ENCODE data around the gene MLLT10.

DNA sequence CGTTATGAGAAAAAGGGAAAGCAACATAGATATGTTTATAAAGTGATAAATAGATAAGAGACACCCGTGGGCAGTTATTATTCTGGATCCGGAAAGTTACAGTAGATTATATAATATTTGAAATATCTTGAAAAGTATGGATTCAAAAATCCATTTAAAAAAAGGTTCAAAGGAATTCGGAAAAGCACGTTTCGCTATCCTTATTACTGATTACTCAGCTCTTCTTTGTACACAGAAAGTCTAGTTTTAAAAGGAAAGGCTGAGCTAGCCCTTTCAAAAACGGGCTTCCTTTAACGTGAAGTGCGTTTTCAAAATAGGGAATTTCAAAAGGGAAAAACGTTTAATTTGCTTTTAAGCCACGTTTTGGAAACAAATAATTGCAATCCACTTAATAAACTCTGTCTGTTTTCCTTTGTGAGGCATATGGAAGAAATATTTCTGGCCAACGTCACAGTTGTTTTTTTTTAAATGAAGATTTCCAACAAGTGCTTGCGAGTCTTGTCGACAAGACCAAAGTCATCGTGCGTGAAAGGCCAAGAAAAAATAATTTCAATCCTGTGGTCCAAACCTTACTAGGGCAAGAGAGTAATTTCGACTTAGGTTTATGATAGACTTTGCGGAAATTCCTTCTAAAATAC, 6.3 kb upstream of the MLLT10 start:
- TF ChIP-seq, protein P1, sequence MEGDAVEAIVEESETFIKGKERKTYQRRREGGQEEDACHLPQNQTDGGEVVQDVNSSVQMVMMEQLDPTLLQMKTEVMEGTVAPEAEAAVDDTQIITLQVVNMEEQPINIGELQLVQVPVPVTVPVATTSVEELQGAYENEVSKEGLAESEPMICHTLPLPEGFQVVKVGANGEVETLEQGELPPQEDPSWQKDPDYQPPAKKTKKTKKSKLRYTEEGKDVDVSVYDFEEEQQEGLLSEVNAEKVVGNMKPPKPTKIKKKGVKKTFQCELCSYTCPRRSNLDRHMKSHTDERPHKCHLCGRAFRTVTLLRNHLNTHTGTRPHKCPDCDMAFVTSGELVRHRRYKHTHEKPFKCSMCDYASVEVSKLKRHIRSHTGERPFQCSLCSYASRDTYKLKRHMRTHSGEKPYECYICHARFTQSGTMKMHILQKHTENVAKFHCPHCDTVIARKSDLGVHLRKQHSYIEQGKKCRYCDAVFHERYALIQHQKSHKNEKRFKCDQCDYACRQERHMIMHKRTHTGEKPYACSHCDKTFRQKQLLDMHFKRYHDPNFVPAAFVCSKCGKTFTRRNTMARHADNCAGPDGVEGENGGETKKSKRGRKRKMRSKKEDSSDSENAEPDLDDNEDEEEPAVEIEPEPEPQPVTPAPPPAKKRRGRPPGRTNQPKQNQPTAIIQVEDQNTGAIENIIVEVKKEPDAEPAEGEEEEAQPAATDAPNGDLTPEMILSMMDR (IDR thresholded peaks at IDR 0.05; ENCODE audit: low read depth, low read length) = no peak
- no peak for TF ChIP-seq POLR2A (IDR thresholded peaks at IDR 0.05; ENCODE audit: extremely low read depth, insufficient read length)

Data from NB4 (cell line).